Posterior cingulate gyrus (tissue), 11 donors: ENCODE measurements around the gene AFAP1.

Experiments used
- DNase-seq, 10 donors: peaks; one replicate each; pipeline versions ENCODE4 v3.0.0 to v3.0.0-alpha.2; 2020 to 2021; ENCODE audit warnings: mixed read lengths in 3 of 10
- intact Hi-C: fragments of 100-400 bp; cut with DNase I; formaldehyde crosslinking; loops from one replicate; pipeline ENCODE4 v1.15.1; 2023

Gene AFAP1

GRCh38 chr4:7799306-7799705 lies 140.4 kb downstream of the AFAP1 start:
- intact Hi-C loops = no loop called here
- peak in 1 of 10 donors; percentile 72 for DNase-seq

- intact Hi-C loops = no loop called here
- peak in 1 of 10 donors; percentile 76 for DNase-seq
Measured at GRCh38 chr4:7798178-7798995, 141.3 kb downstream of the AFAP1 start.

- peak in 1 of 10 donors; percentile 52 for DNase-seq
- intact Hi-C loops = no loop called here
Measured at GRCh38 chr4:7797330-7797729, 142.3 kb downstream of the AFAP1 start.

- no peak for DNase-seq
Measured at GRCh38 chr4:7795983-7796382, 143.7 kb downstream of the AFAP1 start.

GRCh38 chr4:7793186-7793585 lies 146.5 kb downstream of the AFAP1 start:
- no peak for DNase-seq
- intact Hi-C loops = no loop called here

More at GRCh38 chr4:7795983-7796382, 143.7 kb downstream of the AFAP1 start:
- intact Hi-C loops = no loop called here

GRCh38 chr4:7792616-7793015 lies 147.0 kb downstream of the AFAP1 start:
- intact Hi-C loops = no loop called here
- no peak for DNase-seq

- intact Hi-C loops = no loop called here
- no peak for DNase-seq
Measured at GRCh38 chr4:7790999-7791398, 148.7 kb downstream of the AFAP1 start.

- intact Hi-C loops = no loop called here
- DNase-seq = no peak
Measured at GRCh38 chr4:7790023-7790422, 149.6 kb downstream of the AFAP1 start.

GRCh38 chr4:7788694-7789425 lies 150.8 kb downstream of the AFAP1 start:
- DNase-seq = peak in 1 of 10 donors; percentile 76
- intact Hi-C loops = no loop called here

- intact Hi-C loops = no loop called here
- peak in 3 of 10 donors; percentile 68 to 77 (median 73) for DNase-seq
Measured at GRCh38 chr4:7788193-7788592, 151.5 kb downstream of the AFAP1 start.

- intact Hi-C loops = no loop called here
- peak in 2 of 10 donors; percentile 67 to 70 for DNase-seq
Measured at GRCh38 chr4:7787681-7788141, 151.9 kb downstream of the AFAP1 start.

GRCh38 chr4:7787067-7787466 lies 152.6 kb downstream of the AFAP1 start:
- DNase-seq = peak in 4 of 10 donors; percentile 43 to 83 (median 71)
- intact Hi-C loops = no loop called here

GRCh38 chr4:7786517-7786916 lies 153.1 kb downstream of the AFAP1 start:
- intact Hi-C loops = no loop called here
- peak in 2 of 10 donors; percentile 10 to 52 for DNase-seq

- intact Hi-C loops = no loop called here
- DNase-seq = peak in 2 of 10 donors; percentile 9 to 33
Measured at GRCh38 chr4:7786040-7786439, 153.6 kb downstream of the AFAP1 start.

GRCh38 chr4:7785017-7785416 lies 154.6 kb downstream of the AFAP1 start:
- peak in 4 of 10 donors; percentile 44 to 92 (median 62) for DNase-seq
- intact Hi-C loops = no loop called here

GRCh38 chr4:7784131-7784870 lies 155.4 kb downstream of the AFAP1 start:
- intact Hi-C loops = no loop called here
- peak in 2 of 10 donors; percentile 35 to 57 for DNase-seq

GRCh38 chr4:7783541-7783940 lies 156.1 kb downstream of the AFAP1 start:
- peak in 2 of 10 donors; percentile 9 to 16 for DNase-seq
- intact Hi-C loops = no loop called here

GRCh38 chr4:7782783-7783182 lies 156.9 kb downstream of the AFAP1 start:
- no peak for DNase-seq
- intact Hi-C loops = no loop called here

GRCh38 chr4:7781993-7782392 lies 157.7 kb downstream of the AFAP1 start:
- intact Hi-C loops = no loop called here
- peak in 2 of 10 donors; percentile 60 to 82 for DNase-seq

GRCh38 chr4:7781366-7781765 lies 158.3 kb downstream of the AFAP1 start:
- intact Hi-C loops = no loop called here
- DNase-seq = peak in 2 of 10 donors; percentile 37 to 63
